Head of caudate nucleus (tissue), 42 donors: ENCODE measurements around the gene SMIM45.

Source experiments
- DNase-seq, 42 donors: peaks; one replicate each; pipeline versions ENCODE4 v3.0.0 to v3.0.0-alpha.2; 2020 to 2021; ENCODE audit warnings: mixed read lengths in 7 of 42
- intact Hi-C: fragments of 100-400 bp; cut with DNase I; formaldehyde crosslinking; loops from one replicate; pipeline ENCODE4 v1.15.0; 2022

The SMIM45 gene

DNA sequence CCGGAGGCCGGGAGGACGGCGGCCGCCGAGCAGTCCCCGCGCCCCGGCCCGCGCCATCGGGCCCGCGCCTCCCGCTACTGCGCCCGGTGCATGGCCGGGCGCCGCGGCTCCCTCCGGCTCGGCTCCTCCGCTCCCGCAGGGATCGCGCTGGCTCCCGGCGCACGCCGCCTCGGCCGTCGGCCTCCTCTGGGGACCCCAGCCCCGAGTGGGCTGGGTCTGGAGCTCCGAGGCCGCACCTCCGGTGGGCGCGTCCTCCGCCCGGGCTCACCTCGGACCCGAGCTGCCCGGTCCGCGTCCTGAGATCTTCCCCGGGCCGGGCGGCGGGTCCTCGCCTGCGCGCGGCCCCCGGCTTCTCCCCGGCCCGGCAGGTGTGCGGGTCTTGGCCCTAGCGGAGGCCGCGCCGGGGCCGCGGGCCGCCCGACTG lies 37.3 kb upstream of the SMIM45 start:
- intact Hi-C loops, result no loop called here
- DNase-seq, result no peak

GRCh38 chr22:41915035-41915785 lies 36.7 kb upstream of the SMIM45 start, which contains the start of gene SHISA8:
SHISA8 (minus strand) TSS chr22:41915074; CDS start chr22:41914667, 407 bp downstream.
- DNase-seq, result peak in 18 of 42 donors; percentile 21 to 69 (median 44)

DNA sequence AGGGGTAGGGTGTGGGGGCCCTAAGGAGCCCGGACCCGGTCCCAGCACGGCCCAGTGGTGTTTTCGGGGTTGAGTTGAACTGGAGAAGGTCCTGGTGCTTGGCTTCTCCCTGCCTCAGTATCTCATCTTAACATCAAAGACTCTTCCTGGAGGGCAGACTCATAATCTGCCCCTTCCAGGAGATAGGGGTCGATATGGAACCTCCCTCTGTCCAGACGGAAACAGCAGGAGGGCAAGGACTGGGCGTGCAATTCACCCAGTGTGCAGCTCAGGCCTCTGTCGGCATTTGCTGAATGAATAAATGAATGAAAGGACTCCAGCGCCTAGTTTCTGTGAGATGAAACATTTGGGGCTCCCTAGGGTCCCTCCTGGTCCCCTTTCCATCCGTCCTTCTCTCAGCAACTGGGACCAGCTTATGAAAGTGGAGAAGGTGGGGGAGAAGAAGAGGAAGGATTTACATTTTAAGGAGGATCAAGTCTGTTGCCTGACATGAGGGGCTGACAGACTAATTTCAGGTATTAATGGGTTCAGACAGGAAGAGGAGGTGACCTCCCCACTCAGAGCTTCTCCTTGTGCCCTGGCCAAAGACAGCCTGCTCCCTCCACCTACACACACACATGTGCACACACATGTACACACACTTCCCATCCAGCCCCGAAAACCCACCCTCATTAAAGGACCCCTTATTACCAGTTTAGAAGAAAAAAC lies 36.0 kb upstream of the SMIM45 start:
- DNase-seq, result no peak
- intact Hi-C loops, result no loop called here

More at GRCh38 chr22:41915035-41915785, 36.7 kb upstream of the SMIM45 start, which contains the start of gene SHISA8:
- intact Hi-C loops, result no loop called here

DNA sequence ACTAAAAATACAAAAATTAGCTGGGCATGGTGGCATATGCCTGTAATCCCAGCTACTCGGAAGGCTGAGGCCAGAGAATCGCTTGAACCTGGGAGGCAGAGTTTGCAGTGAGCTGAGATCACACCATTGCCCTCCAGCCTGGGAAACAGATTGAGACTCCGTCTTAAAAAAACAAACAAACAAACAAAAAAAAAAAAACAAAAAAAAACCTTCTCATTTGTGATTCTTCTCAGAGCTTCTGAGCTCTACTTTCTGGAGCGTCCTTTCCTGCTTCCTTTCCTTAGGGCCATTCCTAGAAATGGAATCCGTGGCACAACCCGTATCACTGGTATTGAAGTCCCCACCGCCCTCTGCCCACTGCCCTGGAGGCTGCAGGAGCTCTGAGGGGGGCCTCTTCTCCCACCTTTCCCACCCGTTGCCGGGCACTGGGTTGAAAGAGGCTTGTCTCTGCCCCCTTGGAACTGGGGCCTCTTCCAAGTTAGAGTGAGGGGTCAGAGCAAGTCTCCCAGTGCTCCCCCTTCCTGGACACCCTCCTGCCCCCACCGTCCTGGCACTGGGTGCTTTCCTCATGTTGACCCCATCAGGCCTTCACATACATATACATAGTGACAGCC lies 35.1 kb upstream of the SMIM45 start:
- intact Hi-C loops, result no loop called here
- no peak for DNase-seq

DNA sequence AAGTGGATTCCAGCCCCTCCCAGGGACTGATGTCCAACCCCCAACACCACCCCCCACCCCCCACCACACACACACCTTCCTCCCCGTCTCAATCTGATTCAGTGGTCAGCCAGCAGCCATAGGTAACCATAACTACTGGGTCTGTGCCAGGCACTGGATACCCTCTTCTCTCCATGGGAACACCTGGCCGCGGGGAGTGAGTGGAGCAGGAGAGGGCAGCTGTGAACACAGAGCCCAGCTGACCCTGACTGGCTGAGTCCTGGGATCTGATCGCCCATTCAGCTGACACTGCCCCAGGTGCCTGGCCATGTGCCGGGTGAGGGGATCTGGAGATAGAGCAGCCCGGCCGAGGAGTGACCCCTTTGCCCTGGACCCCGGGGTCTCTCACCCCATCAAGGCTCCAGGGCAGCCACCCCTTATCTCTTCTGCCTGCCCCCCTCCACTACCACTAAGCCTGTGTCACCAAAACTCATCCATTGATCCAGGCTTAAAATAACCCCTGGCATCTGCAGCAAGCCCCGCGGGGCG lies 34.5 kb upstream of the SMIM45 start:
- no peak for DNase-seq
- intact Hi-C loops, result no loop called here

DNA sequence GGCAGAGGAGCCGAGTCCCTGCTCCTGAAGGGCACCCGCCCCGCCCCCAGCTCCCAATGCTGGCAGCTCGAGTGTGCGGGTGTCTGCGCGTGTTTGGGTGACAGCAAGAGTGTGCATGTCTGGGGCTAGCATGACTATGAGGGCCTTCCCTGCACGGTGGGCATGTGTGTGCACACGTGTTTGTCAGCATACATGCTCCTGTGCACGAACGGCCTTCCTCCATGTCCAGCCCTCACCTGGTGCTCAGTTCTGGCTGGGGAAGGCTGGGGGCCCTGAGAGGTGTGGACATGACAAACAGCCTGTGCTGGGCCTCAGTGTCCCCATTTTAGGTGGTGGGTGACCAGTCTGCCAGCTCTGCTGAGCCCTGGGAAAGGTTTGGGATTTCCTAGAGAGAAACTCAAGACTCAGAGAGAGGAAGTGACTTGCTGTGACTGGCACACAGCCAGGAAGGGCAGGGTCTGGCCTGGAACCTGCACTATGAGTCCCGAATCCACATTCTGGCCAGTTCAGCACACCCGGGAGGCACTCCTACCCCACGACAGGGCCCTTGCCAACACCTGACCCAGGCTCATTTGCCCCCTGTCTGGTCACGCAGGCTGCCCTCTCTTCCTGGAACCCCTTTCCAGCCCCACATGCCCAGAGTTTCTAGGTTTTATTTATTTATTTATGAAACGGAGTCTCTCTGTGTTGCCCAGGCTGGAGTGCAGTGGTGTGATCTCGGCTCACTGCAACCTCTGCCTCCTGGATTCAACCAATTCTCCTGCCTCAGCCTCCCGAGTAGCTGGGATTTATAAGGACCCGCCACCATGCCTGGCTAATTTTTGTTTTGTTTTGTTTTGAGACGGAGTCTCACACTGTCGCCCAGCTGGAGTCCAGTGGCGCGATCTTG lies 33.8 kb upstream of the SMIM45 start:
- intact Hi-C loops, result no loop called here
- DNase-seq, result peak in 17 of 42 donors; percentile 24 to 66 (median 45)

GRCh38 chr22:41919357-41920224 lies 32.4 kb upstream of the SMIM45 start:
- peak; percentile 17 to 83 (median 60) for DNase-seq

GRCh38 chr22:41920271-41920976 lies 31.5 kb upstream of the SMIM45 start:
- intact Hi-C loops, result no loop called here
- DNase-seq, result peak in 20 of 42 donors; percentile 20 to 60 (median 40)

More at GRCh38 chr22:41919357-41920224, 32.4 kb upstream of the SMIM45 start:
- intact Hi-C loops, result no loop called here

GRCh38 chr22:41922328-41922727 lies 29.6 kb upstream of the SMIM45 start:
- intact Hi-C loops, result no loop called here
- no peak for DNase-seq

DNA sequence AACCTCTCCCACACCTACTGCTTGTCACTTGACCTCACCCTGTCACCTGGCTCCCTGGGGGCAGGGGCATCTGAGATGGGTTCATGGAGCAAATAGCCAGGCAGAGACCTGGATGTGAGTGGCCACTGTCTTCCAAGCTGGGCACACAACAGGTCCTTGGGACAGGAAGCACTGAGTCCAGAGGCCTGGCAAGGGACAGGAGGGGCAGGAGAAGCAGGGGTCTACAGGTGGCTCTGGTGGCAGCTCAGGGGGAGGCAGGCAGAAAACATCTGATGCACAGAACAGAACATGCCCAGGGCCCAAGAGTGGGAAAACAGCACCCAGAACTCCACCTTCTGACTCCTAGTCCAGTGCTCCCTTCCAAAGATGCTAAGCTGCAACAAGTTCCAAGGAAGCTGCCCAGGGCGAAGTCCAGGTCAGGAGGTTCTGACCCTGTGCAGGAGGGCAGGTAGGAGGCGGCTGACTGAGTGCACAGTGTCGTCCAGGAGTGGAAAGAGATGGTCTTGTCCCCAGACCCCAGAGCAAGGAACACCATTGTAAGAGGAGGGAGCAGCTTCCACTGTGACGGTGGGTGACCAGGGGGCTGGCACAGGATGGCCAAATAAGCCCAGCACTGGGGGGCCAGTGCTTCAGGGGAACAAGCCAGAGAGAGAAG lies 28.9 kb upstream of the SMIM45 start:
- DNase-seq, result no peak
- intact Hi-C loops, result no loop called here

DNA sequence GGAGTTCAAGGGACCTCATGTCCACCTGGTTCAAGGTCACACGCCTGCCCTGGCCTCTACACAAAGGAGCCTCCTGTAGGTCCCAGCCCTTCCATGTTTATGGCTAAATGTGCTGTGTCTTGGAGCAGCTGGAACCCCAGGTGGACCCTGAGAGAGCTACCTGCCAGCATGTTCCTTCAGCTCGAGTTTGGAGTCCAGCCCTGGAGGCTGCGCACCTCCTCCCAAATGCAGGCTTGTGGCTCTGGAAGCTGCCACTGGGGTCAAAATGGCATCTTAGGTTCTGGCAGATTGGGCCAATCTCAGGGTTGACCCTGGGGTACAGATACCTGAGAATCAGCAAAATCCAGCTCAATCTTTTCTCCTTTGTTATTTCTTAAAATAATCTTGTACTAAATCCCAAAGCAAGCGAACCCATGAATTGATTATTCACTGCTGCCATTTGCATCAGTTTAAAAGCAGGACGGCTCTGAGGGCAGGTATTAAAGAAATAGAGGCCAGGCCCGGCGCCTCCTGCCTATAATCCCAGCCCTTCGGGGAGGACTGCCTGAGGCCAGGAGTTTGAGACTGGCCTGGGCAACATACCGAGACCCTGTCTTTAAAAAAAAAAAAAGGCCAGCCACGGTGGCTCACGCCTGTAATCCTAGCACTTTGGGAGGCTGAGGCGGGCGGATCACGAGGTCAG lies 28.2 kb upstream of the SMIM45 start:
- intact Hi-C loops, result no loop called here
- no peak for DNase-seq

DNA sequence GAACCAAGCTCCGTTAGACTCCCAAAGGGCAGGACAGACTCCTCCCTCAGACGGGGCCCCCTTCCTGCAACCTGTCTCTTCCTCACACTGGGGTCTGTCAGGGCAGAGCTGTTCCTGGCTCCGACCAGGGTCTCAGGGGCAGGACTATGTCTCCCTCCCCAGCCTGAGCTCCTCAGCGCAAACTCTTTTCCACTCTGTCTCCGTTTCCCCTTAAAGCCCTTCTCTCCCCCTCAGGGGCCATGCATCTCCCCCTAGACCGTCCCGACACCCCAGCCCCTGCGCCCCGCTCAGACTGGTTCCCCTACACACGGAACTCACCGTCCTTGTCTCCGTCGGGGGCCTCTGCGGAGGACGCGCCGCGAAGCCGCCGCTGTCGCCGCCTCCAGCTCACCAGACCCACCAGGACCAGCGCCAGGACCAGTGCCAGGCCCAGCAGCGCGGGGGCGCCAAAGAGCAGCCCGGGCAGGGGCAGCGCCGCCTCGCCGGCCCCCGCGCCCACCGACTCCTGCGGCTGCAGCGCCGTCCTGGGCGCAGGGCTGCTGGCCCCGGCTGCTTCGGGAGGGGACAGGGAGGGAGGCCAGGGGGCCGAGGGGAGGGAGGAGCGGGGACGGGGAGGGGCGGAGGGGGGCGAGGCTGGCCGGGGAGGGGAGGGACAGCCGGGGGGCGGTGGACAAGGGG lies 26.0 kb upstream of the SMIM45 start:
- intact Hi-C loops, result no loop called here

GRCh38 chr22:41927813-41928212 lies 24.1 kb upstream of the SMIM45 start:
- intact Hi-C loops, result no loop called here
- DNase-seq, result no peak

More for the DNA sequence above, 26.0 kb upstream of the SMIM45 start:
- peak in 29 of 42 donors; percentile 32 to 72 (median 51) for DNase-seq

DNA sequence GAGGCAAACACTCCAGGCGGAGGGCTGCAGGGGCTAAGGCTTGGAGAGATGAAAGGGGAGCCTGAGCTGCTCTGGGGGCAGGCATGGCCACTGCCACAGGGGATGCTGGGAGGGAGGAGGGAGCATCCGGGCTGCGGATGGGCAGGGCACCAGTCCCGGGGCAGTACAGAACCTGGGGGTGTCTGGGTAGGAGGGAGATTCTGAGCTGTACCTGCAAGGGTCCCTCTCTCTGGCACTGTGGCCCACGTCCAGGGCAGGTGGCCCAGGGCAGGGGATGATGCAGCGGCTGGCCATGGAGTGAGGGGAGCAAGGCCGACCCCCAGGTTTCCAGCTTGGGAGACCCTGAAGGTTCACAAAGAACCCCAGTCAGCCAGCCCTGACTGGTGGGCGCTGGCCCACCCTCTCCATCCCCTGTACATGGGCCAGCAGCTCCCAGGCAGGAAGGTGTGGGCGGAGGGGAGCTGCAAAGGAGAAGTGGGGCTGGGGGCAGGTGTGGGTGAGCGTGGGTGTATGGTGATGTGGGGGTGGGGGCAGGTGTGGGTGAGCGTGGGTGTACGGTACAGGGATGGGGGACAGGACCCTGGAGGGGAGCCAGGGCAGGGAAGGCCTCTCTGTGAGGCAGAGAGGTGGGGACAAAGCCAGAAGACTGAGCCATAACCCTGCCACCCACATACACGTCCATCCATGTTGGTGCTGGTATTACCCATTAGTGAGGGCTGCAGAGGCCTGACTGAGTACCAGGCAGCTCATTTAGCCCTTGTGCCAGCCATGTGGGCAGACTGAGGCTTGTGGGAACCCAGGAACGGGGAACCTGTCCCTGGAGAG lies 23.1 kb upstream of the SMIM45 start:
- no peak for DNase-seq
- intact Hi-C loops, result no loop called here

DNA sequence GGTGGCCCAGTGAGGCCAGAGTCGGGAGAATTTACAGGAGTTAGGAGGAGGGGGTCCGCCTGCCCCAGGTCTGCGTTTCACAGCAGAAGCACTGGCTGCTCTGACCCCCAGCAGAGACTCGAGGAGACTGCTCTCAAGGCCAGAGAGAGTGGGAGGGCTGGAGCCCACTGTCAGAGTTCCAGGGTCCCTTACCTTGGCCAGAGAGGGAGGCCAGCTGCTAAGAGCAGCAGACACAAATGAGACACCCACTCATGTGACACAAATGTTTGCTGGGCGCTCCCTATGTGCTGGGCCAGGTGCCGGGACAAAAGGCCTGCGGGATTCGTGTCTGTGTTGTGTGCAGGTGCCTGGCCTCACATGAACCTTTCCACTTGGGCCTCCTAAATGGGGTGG lies 22.5 kb upstream of the SMIM45 start:
- intact Hi-C loops, result no loop called here
- DNase-seq, result no peak
